ENCODE data around the gene CFAP43.

Gene CFAP43

GRCh38 chr10:104089621-104090020 is 142.5 kb downstream of the CFAP43 start:
- TF ChIP-seq TAF1 (IDR thresholded peaks at IDR 0.05; ENCODE audit: borderline replicate concordance, insufficient read depth, low read length) (no peak), POLR2AphosphoS5 (IDR thresholded peaks at IDR 0.05; ENCODE audit: low read depth, low read length) (no peak), SIN3A (IDR thresholded peaks at IDR 0.05; ENCODE audit: borderline replicate concordance, insufficient read depth, low read length) (no peak), FOXP2 (optimal IDR thresholded peaks at IDR 0.05; ENCODE audit: borderline replicate concordance, extremely low read depth, extremely low read length, insufficient read depth) (no peak), REST (IDR thresholded peaks at IDR 0.05; ENCODE audit: insufficient read depth in 1 of 2, low read depth in 2 of 2, low read length in 2 of 2) (no peak)

- no peak for TF ChIP-seq POLR2AphosphoS5 (IDR thresholded peaks at IDR 0.05; ENCODE audit: low read depth, low read length)
- no peak for TF ChIP-seq TAF1 (IDR thresholded peaks at IDR 0.05; ENCODE audit: borderline replicate concordance, insufficient read depth, low read length)
- TF ChIP-seq SIN3A (IDR thresholded peaks at IDR 0.05; ENCODE audit: borderline replicate concordance, insufficient read depth, low read length) = no peak
- no peak for TF ChIP-seq REST (IDR thresholded peaks at IDR 0.05; ENCODE audit: insufficient read depth in 1 of 2, low read depth in 2 of 2, low read length in 2 of 2)
- TF ChIP-seq FOXP2 (optimal IDR thresholded peaks at IDR 0.05; ENCODE audit: borderline replicate concordance, extremely low read depth, extremely low read length, insufficient read depth) = no peak
These were observed 143.9 kb downstream of the CFAP43 start for GRCh38 chr10:104088239-104088638.

GRCh38 chr10:104085801-104086400 is 146.3 kb downstream of the CFAP43 start, which contains the start of gene COL17A1:
Gene COL17A1 (minus strand): TSS chr10:104085880. CDS start chr10:104080673, 5,207 bp downstream.
- TF ChIP-seq FOXP2 (optimal IDR thresholded peaks at IDR 0.05; ENCODE audit: borderline replicate concordance, extremely low read depth, extremely low read length, insufficient read depth) = no peak
- no peak for TF ChIP-seq REST (IDR thresholded peaks at IDR 0.05; ENCODE audit: insufficient read depth in 1 of 2, low read depth in 2 of 2, low read length in 2 of 2)
- TF ChIP-seq POLR2AphosphoS5 (IDR thresholded peaks at IDR 0.05; ENCODE audit: low read depth, low read length) = no peak
- no peak for TF ChIP-seq SIN3A (IDR thresholded peaks at IDR 0.05; ENCODE audit: borderline replicate concordance, insufficient read depth, low read length)
- no peak for TF ChIP-seq TAF1 (IDR thresholded peaks at IDR 0.05; ENCODE audit: borderline replicate concordance, insufficient read depth, low read length)

GRCh38 chr10:104084482-104085142 is 147.6 kb downstream of the CFAP43 start:
- no peak for TF ChIP-seq SIN3A (IDR thresholded peaks at IDR 0.05; ENCODE audit: borderline replicate concordance, insufficient read depth, low read length)
- no peak for TF ChIP-seq TAF1 (IDR thresholded peaks at IDR 0.05; ENCODE audit: borderline replicate concordance, insufficient read depth, low read length)
- no peak for TF ChIP-seq FOXP2 (optimal IDR thresholded peaks at IDR 0.05; ENCODE audit: borderline replicate concordance, extremely low read depth, extremely low read length, insufficient read depth)
- TF ChIP-seq POLR2AphosphoS5 (IDR thresholded peaks at IDR 0.05; ENCODE audit: low read depth, low read length) = no peak
- TF ChIP-seq REST (IDR thresholded peaks at IDR 0.05; ENCODE audit: insufficient read depth in 1 of 2, low read depth in 2 of 2, low read length in 2 of 2) = no peak

Data from PFSK-1 (cell line).